OCI-M2 (cell line): ENCODE results near the gene SAMD4A.

Experiments
- DNase-seq: peaks from one replicate; lab custom pipeline; 2025; ENCODE audit not compliant: unreplicated experiment; lab: John Stamatoyannopoulos, UW

SAMD4A gene

GRCh38 chr14:54775486-54776140 lies 208.7 kb downstream of the SAMD4A start:
- no peak for DNase-seq

- DNase-seq = no peak
Observed at GRCh38 chr14:54776361-54777001, 209.6 kb downstream of the SAMD4A start.

- DNase-seq = no peak
Observed at GRCh38 chr14:54777395-54777794, 210.5 kb downstream of the SAMD4A start.

GRCh38 chr14:54778618-54779345 lies 211.9 kb downstream of the SAMD4A start:
- DNase-seq = no peak

GRCh38 chr14:54781080-54781479 lies 214.2 kb downstream of the SAMD4A start:
- DNase-seq = no peak

- no peak for DNase-seq
Observed at GRCh38 chr14:54781961-54782750, 215.2 kb downstream of the SAMD4A start.

- no peak for DNase-seq
Observed at GRCh38 chr14:54782751-54783659, 216.1 kb downstream of the SAMD4A start.

GRCh38 chr14:54783660-54784015 lies 216.7 kb downstream of the SAMD4A start:
- no peak for DNase-seq

GRCh38 chr14:54784060-54784459 lies 217.1 kb downstream of the SAMD4A start:
- DNase-seq = no peak

- DNase-seq = no peak
Observed at GRCh38 chr14:54784657-54785056, 217.7 kb downstream of the SAMD4A start.

- no peak for DNase-seq
Observed at GRCh38 chr14:54785136-54785777, 218.3 kb downstream of the SAMD4A start.

- no peak for DNase-seq
Observed at GRCh38 chr14:54785778-54786770, 219.1 kb downstream of the SAMD4A start.

- DNase-seq = no peak
Observed at GRCh38 chr14:54786838-54787237, 219.9 kb downstream of the SAMD4A start.

GRCh38 chr14:54787261-54787660 lies 220.3 kb downstream of the SAMD4A start:
- DNase-seq = no peak

GRCh38 chr14:54788701-54789100 lies 221.8 kb downstream of the SAMD4A start:
- DNase-seq = no peak

GRCh38 chr14:54789166-54789565 lies 222.2 kb downstream of the SAMD4A start:
- no peak for DNase-seq

GRCh38 chr14:54789781-54790480 lies 223.0 kb downstream of the SAMD4A start:
- no peak for DNase-seq

GRCh38 chr14:54791001-54791400 lies 224.1 kb downstream of the SAMD4A start:
- DNase-seq = no peak
